MG63 (cell line): ENCODE data around the gene MC3R. TPM values are rescaled to one million over a fixed set of nuclear protein-coding genes. Genes with fewer than 3 reads are reported as not detected.

Source experiments
- total RNA-seq: library from RNA; depleted of rRNA; stranded (reverse); fragments of >200 nt; shearing (Covaris generic); gene quantifications from 2 replicates; pipeline ENCODE4 v1.2.3, GENCODE V29; 2014; ENCODE audit warnings: low replicate concordance; rRNA removed

The MC3R gene
- total RNA-seq, 1 experiment from 2014 or later: not detected

Other genes starting within 250 kb of the MC3R start
- gene CBLN4, start 243.2 kb upstream of the MC3R start, total RNA-seq: not detected in 2 replicates
- gene FAM210B, start 110.2 kb downstream of the MC3R start, total RNA-seq: 12.2 and 14.0 TPM in 2 replicates
- gene AURKA, start 143.5 kb downstream of the MC3R start, total RNA-seq: 86.4 and 130 TPM in 2 replicates
- gene CSTF1, start 143.9 kb downstream of the MC3R start, total RNA-seq: 68.6 and 135 TPM in 2 replicates
- gene CASS4, start 163.5 kb downstream of the MC3R start, total RNA-seq: 0.07 and 0.25 TPM in 2 replicates
- gene RTF2, start 219.9 kb downstream of the MC3R start, total RNA-seq: 163 and 171 TPM in 2 replicates